NK-92 treated with Interleukin-12 subunit alpha and Interleukin-12 subunit beta, amount 100 ng/mL, for 24 hours (cell line): ENCODE measurements around the gene SOX8.

Source experiments
- DNase-seq: peaks from one replicate; lab custom pipeline; 2025; lab: John Stamatoyannopoulos, UW

SOX8 gene

GRCh38 chr16:988471-989353 is 7.1 kb downstream of the SOX8 start:
- DNase-seq = no peak

DNA sequence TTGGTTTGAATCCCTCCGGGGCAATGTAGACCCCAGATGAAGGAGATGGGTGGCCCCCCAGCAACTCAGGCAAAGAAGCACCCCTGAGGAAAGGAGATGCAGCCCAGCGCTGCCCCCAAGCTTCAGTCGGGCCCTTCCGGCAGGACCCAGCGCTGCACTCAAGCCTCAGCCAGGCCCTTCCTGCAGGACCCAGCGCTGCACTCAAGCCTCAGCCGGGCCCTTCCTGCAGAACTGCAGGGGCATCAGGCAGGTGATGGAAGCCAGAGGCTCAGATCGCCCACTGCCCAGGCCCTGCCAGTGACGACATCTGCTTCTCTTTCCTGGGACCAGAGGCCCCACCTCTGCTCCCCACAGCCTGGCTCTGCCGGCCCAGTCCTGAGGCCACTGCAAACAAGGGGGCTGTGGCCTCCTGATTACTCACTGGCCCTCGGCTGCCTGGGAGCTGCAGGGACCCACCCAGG is 7.8 kb downstream of the SOX8 start:
- DNase-seq = no peak

DNA sequence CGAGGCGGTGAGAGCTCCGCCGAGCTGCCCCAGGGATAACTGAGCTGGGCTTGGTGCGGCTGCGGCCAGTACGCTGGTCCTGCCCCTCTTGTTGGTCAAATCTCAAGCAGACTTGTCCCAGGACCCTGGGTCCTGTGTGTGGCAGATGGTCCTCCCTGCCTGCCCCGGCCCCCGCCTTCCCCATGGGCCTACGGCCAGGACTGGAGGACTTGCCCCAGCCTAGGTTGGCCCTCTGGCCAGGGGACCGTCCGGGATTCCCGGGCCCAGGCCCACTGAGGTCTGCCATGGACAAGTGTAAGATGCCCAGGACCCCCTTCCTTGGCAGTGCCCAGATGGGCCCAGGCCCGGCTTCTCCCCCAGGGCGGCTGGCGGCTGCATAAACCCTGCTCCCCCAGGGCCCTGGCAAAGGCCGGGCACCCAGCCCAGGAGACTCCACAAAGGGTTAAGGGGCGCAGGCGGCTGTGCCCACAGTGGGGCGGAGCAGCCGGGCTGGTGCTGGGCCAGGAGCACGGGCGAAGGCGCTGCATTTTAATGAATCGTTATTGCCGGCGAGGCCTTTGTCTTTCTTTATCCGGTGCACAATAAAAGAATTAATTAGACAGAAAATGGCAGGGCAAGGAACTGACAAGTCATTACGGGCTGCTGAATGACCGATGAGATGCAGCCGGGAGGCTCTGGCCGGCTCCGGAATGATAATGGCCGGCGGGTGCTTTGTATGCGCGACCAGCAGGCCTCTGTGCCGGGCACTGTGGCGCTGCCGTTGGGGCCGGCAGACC is 9.1 kb downstream of the SOX8 start:
- no peak for DNase-seq

DNA sequence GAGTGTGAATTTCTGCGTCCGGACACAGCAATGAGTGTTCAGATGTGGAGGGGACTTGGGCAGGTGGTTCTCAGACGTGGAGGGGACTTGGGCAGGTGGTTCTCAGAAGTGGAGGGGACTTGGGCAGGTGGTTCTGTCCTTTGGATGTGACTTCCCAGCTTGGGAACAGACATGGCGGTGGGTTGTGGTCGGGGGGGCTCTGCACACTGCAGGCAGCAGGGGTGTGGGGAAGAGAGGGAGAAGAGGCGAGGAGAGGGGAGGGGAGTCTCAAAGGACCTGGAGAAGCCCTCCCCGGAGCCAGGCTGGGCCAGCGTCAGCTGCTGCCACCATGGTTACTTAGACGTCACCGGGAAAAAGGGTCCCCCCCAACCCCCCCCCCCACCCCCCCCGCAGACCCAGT is 9.8 kb downstream of the SOX8 start:
- DNase-seq = no peak

DNA sequence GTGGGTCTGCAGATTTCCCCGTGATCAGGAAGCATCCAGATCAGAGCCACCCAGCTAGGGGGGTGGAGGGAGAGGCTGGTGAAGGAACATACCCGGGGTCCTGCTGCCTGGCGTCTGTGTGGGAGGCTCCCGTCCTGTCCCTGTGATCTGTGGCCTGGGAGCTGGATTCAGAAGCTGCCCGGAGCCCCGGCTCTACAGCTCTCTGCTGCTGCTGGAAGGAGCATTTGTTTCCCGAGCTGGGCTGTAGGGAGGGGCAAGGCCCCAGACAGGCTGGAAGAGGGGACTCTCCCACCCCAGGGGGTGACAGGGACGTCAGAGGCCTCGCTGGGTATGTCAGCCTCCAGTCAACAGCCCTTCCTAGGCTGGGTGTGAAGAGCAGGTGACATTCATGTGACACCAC is 10.2 kb downstream of the SOX8 start:
- DNase-seq = no peak

- no peak for DNase-seq
Observed at GRCh38 chr16:993731-994130, 12.2 kb downstream of the SOX8 start.

- no peak for DNase-seq
Observed at GRCh38 chr16:995087-995486, 13.5 kb downstream of the SOX8 start.

GRCh38 chr16:995783-996182 is 14.2 kb downstream of the SOX8 start:
- DNase-seq = no peak

DNA sequence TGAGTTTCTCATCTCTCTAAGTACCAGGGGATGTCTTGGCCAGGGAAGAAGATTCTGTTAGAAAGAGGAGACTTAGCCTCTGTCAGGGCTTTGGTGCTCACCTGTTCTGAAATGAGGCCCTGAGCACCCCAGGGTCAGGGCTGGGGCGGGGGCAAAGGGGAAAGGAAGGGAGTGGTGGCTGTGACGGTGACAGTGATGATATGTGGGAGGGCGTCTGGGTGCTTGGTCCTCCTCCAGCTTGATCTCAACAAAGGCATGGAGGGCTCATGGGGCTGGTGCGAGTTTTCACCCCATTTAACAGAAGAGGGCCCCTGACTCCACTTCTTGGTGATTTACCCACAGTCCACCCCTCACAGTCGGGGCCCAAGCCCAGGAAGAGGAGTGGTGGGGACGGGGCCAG is 15.1 kb downstream of the SOX8 start:
- no peak for DNase-seq

GRCh38 chr16:997440-998051 is 16.0 kb downstream of the SOX8 start:
- DNase-seq = no peak

GRCh38 chr16:998211-998610 is 16.6 kb downstream of the SOX8 start:
- DNase-seq = no peak

DNA sequence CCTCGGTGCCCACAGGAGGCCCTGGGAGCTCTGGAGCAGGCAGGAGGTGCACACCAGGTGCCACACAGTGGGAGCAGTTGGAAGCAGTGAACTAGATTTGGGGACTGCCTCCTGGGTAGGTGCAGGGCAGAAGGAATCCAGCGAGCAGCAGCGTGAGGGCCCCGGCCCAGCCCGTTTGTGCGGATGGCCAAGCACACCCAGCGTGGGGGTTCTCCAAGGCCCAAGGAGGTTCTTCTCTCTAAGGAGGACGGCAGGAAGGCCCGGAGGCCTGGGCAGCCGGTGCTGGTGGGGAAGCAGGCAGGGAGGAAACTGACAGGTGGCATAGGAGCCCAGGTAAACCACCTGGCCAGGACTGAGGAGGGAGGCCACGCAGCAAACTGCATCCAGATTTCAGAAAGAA is 17.0 kb downstream of the SOX8 start:
- no peak for DNase-seq

GRCh38 chr16:999677-1000076 is 18.1 kb downstream of the SOX8 start:
- DNase-seq = no peak

DNA sequence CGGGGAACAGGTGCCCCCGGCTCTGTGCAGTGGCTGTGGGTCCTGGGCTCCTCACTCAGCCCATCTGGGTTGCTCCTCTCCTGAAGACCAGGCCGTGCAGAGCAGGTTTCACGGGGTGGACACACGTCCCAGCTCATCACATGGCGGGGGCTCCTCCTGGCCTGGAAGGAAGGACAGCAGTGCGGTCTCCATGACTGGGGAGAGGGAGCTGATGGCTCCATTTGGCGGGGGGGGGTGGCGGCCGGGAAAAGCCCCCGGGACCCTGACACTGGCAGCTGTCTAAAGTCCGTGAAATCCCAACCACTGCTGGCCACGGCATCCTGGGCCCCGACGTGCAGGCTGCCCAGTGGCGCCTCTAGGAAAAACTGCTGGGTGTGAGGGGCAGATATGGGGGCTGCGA is 19.0 kb downstream of the SOX8 start:
- no peak for DNase-seq

DNA sequence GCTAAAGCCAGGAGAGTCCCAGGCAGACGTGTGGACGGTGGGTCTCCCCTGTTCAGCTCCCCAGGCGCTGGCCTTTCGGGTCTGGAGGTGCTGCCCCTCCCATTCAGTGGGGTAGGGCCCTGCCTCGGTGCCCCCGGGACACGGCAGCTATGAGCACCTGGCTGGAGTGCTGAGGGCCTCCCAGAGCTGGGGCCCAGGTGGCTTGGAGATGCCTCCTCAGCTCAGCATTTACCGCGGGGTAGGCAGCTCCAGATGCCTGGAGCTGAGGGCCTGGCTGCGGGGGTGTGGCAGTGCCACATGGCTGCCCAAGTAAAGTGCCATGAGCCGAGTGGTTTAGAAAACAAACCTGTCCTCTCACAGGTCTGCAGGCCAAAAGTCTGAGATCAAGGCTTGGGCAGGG is 19.5 kb downstream of the SOX8 start:
- no peak for DNase-seq

DNA sequence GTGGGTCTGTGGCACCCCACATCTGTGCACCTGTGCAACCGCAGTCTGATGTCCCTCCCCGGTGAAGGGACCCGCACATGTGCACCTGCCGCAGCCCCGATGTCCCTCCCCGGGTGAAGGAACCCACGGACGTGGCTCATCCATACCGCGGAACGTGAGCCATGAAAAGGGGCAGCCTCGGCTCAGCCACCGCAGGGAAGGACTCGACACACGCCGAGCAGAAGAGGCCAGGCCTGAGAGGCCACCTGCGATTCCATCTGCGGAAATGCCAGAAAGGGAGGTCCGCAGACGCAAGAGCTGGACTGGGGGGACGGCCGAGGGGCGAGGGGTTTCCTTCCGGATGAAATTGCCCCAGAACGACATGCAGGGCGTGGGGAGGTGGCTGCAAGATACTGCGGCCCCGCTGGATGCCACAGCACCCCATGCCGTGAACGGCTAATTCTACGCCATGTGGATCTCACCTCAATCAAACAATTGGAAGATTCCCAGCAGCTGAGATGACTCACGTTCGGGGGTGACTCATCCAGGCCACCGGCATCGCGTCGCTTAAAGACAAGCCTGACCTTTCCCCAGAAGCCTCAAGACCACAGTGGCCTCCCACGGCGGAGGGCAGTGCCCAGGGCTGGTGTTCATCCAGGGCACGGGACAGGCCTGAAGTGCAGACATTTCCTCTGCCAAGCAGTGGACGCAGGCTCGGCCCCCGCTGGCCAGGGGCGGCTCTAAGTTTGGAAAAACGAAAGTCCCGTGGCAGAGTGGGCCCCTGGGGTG is 21.0 kb downstream of the SOX8 start:
- no peak for DNase-seq

GRCh38 chr16:1003391-1004347 is 22.1 kb downstream of the SOX8 start:
- no peak for DNase-seq

GRCh38 chr16:1005286-1005685 is 23.7 kb downstream of the SOX8 start:
- no peak for DNase-seq

DNA sequence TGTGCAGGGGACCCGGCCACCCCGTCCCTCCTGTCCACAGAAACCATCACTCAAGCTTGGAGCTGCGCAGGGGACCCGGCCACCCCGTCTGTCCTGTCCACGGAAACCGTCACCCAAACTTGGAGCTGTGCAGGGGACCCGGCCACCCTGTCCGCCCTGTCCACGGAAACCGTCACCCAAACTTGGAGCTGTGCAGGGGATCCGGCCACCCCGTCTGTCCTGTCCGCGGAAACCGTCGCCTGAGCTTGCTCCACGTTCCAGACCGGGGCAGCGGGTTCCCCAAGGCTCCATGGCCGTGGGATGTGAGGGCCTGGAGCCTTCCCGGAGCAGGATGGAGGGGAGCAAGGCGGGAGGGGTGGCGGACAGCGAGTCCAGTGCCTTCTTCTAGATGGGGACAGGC is 25.2 kb downstream of the SOX8 start:
- no peak for DNase-seq

- DNase-seq = no peak
Observed at GRCh38 chr16:1007284-1007850, 25.8 kb downstream of the SOX8 start.

DNA sequence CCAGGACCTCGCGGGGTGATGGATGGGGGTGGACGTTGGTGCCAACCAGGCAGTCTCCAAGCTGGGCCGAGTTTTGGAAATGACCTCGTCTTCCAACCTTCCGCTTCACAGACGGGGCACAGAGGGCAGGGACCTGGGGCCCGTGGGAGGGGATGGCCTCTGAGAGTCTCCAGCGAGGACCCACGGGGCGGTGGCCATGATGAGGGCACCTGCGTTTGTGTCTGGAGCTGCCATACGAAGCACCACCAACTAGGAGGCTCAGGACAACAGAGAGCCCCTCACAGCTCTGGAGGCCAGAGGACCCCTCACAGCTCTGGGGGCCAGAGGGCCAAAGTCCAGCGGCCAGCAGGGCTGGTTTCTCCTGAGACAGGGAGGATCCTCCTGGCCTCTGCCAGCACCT is 26.5 kb downstream of the SOX8 start:
- DNase-seq = no peak
